Adipocyte (in vitro differentiated cells): Measurements from ENCODE around the gene RILPL1.
"Not testable (repeated sequence)": the region's sequence is repeated elsewhere in the genome, so short reads cannot be mapped to it uniquely, and the experiment has no call there.

Experiments used
- DNase-seq: peaks from one replicate; pipeline ENCODE4 v3.0.0-alpha.2; 2015; ENCODE audit warnings: low read depth
- H3K27me3 ChIP-seq: replicated peaks from 2 replicates; pipeline ENCODE4 v1.7.0; 2013; ENCODE audit warnings: mild to moderate bottlenecking, low read length, moderate library complexity; ENCODE audit not compliant: control insufficient read depth, insufficient read depth
- H3K36me3 ChIP-seq: 2 replicates; pipeline ENCODE4 v1.7.0; 2013; ENCODE audit warnings: low read length, mild to moderate bottlenecking, moderate library complexity; ENCODE audit not compliant: control insufficient read depth, insufficient read depth, severe bottlenecking
- H3K4me1 ChIP-seq: 2 replicates; pipeline ENCODE4 v1.7.0; 2013; ENCODE audit warnings: mild to moderate bottlenecking, low read length, moderate library complexity; ENCODE audit not compliant: control insufficient read depth, insufficient read depth
- H3K4me3 ChIP-seq: 2 replicates; pipeline ENCODE4 v1.7.0; 2013; ENCODE audit warnings: mild to moderate bottlenecking, low read length, moderate library complexity
- H3K9ac ChIP-seq: 2 replicates; pipeline ENCODE4 v1.7.0; 2013; ENCODE audit warnings: mild to moderate bottlenecking, low read length, moderate library complexity
- H3K9me3 ChIP-seq: 2 replicates; pipeline ENCODE4 v1.7.0; 2013; ENCODE audit warnings: mild to moderate bottlenecking, low read length, moderate library complexity; ENCODE audit not compliant: control insufficient read depth

Gene RILPL1

GRCh38 chr12:123491481-123491880 is 42.0 kb downstream of the RILPL1 start:
- H3K4me3 ChIP-seq = no peak overlapping the region
- no peak for DNase-seq

GRCh38 chr12:123491056-123491455 is 42.5 kb downstream of the RILPL1 start:
- H3K36me3 ChIP-seq = peaks cover 7% of the 10 kb centered on the region
- no peaks in the 10 kb centered on the region for H3K9me3 ChIP-seq
- no peak overlapping the region for H3K9ac ChIP-seq
- no peak overlapping the region for H3K4me3 ChIP-seq
- H3K4me1 ChIP-seq = no peaks in the 10 kb centered on the region
- no peaks in the 10 kb centered on the region for H3K27me3 ChIP-seq
- DNase-seq = no peak

More at GRCh38 chr12:123491481-123491880, 42.0 kb downstream of the RILPL1 start:
- peaks cover 7% of the 10 kb centered on the region for H3K36me3 ChIP-seq
- H3K9me3 ChIP-seq = no peaks in the 10 kb centered on the region
- H3K9ac ChIP-seq = no peak overlapping the region
- H3K27me3 ChIP-seq = no peaks in the 10 kb centered on the region
- H3K4me1 ChIP-seq = no peaks in the 10 kb centered on the region

GRCh38 chr12:123490089-123490488 is 43.4 kb downstream of the RILPL1 start:
- H3K27me3 ChIP-seq = no peaks in the 10 kb centered on the region
- no peaks in the 10 kb centered on the region for H3K4me1 ChIP-seq
- no peak overlapping the region for H3K4me3 ChIP-seq
- no peak overlapping the region for H3K9ac ChIP-seq
- DNase-seq = no peak
- H3K36me3 ChIP-seq = peaks cover 7% of the 10 kb centered on the region
- no peaks in the 10 kb centered on the region for H3K9me3 ChIP-seq

GRCh38 chr12:123489580-123489979 is 43.9 kb downstream of the RILPL1 start:
- H3K4me3 ChIP-seq = no peak overlapping the region
- H3K9me3 ChIP-seq = no peaks in the 10 kb centered on the region
- H3K36me3 ChIP-seq = peaks cover 3% of the 10 kb centered on the region
- no peaks in the 10 kb centered on the region for H3K4me1 ChIP-seq
- DNase-seq = no peak
- no peaks in the 10 kb centered on the region for H3K27me3 ChIP-seq
- H3K9ac ChIP-seq = no peak overlapping the region

- Histone ChIP-seq H3K9me3 (no peaks in the 10 kb centered on the region), H3K36me3 (peaks cover under 1% of the 10 kb centered on the region), H3K9ac (no peak overlapping the region), H3K4me1 (no peaks in the 10 kb centered on the region), H3K4me3 (no peak overlapping the region), H3K27me3 (no peaks in the 10 kb centered on the region)
- DNase-seq = no peak
These were observed 44.8 kb downstream of the RILPL1 start for GRCh38 chr12:123488539-123489230.

- H3K27me3 ChIP-seq = no peaks in the 10 kb centered on the region
- no peaks in the 10 kb centered on the region for H3K4me1 ChIP-seq
- H3K36me3 ChIP-seq = peaks cover 8% of the 10 kb centered on the region
- H3K9ac ChIP-seq = no peak overlapping the region
- no peaks in the 10 kb centered on the region for H3K9me3 ChIP-seq
- DNase-seq = no peak
- H3K4me3 ChIP-seq = no peak overlapping the region
These were observed 46.1 kb downstream of the RILPL1 start for GRCh38 chr12:123487428-123487827.

- DNase-seq = no peak
- no peaks in the 10 kb centered on the region for H3K27me3 ChIP-seq
- no peaks in the 10 kb centered on the region for H3K4me1 ChIP-seq
- no peak overlapping the region for H3K4me3 ChIP-seq
- no peak overlapping the region for H3K9ac ChIP-seq
- peaks cover 12% of the 10 kb centered on the region for H3K36me3 ChIP-seq
- H3K9me3 ChIP-seq = no peaks in the 10 kb centered on the region
These were observed 47.8 kb downstream of the RILPL1 start for GRCh38 chr12:123485756-123486155.

GRCh38 chr12:123483602-123484248 is 49.8 kb downstream of the RILPL1 start:
- H3K4me1 ChIP-seq = peaks cover 7% of the 10 kb centered on the region
- no peaks in the 10 kb centered on the region for H3K27me3 ChIP-seq
- no peaks in the 10 kb centered on the region for H3K9me3 ChIP-seq
- peaks cover 14% of the 10 kb centered on the region for H3K36me3 ChIP-seq
- no peak overlapping the region for H3K4me3 ChIP-seq
- H3K9ac ChIP-seq = no peak overlapping the region
- DNase-seq = no peak

GRCh38 chr12:123482876-123483275 is 50.6 kb downstream of the RILPL1 start:
- Histone ChIP-seq H3K27me3 (no peaks in the 10 kb centered on the region), H3K9me3 (no peaks in the 10 kb centered on the region), H3K4me3 (no peak overlapping the region), H3K36me3 (peaks cover 14% of the 10 kb centered on the region), H3K9ac (no peak overlapping the region), H3K4me1 (peaks cover 7% of the 10 kb centered on the region)
- no peak for DNase-seq

- not testable (repeated sequence) for H3K27me3 ChIP-seq, H3K9ac ChIP-seq, DNase-seq, H3K9me3 ChIP-seq, H3K4me3 ChIP-seq, H3K4me1 ChIP-seq
- H3K36me3 ChIP-seq = peaks cover 22% of the 10 kb centered on the region
These were observed 52.3 kb downstream of the RILPL1 start for GRCh38 chr12:123481251-123481650.

- DNase-seq = no peak
- H3K36me3 ChIP-seq = peaks cover 30% of the 10 kb centered on the region
- H3K9ac ChIP-seq = no peak overlapping the region
- no peaks in the 10 kb centered on the region for H3K9me3 ChIP-seq
- H3K4me1 ChIP-seq = peaks cover 7% of the 10 kb centered on the region
- no peak overlapping the region for H3K4me3 ChIP-seq
- H3K27me3 ChIP-seq = no peaks in the 10 kb centered on the region
These were observed 53.9 kb downstream of the RILPL1 start for GRCh38 chr12:123479442-123480180.
